T-helper 1 cell (primary cell): ENCODE results near the gene TARS1.
"Not testable (repeated sequence)": the region's sequence is repeated elsewhere in the genome, so short reads cannot be mapped to it uniquely, and the experiment has no call there.

Source experiments
- DNase-seq, 5 donors: peaks; one replicate each; pipeline ENCODE4 v3.0.0-alpha.2; 2012 to 2020

TARS1 gene

GRCh38 chr5:33489481-33490067, 48.8 kb downstream of the TARS1 start:
- no peak for DNase-seq

- DNase-seq: no peak
Observed at GRCh38 chr5:33490071-33490665, 49.4 kb downstream of the TARS1 start.

GRCh38 chr5:33491941-33492340, 51.2 kb downstream of the TARS1 start:
- no peak for DNase-seq

GRCh38 chr5:33494466-33494865, 53.7 kb downstream of the TARS1 start:
- no peak for DNase-seq

GRCh38 chr5:33501260-33501659, 60.5 kb downstream of the TARS1 start:
- no peak for DNase-seq

GRCh38 chr5:33501899-33502298, 61.1 kb downstream of the TARS1 start:
- no peak for DNase-seq

GRCh38 chr5:33504570-33504969, 63.8 kb downstream of the TARS1 start:
- no peak for DNase-seq

GRCh38 chr5:33507426-33507825, 66.7 kb downstream of the TARS1 start:
- DNase-seq: no peak

- DNase-seq: no peak
Observed at GRCh38 chr5:33509036-33509435, 68.3 kb downstream of the TARS1 start.

- DNase-seq: no peak
Observed at GRCh38 chr5:33513462-33514185, 72.9 kb downstream of the TARS1 start.

GRCh38 chr5:33515366-33515765, 74.6 kb downstream of the TARS1 start:
- not testable (repeated sequence) for DNase-seq

GRCh38 chr5:33516421-33516820, 75.7 kb downstream of the TARS1 start:
- DNase-seq: no peak
